ENCODE measurements around the gene BBS9. TPM values are rescaled to one million over a fixed set of nuclear protein-coding genes. Genes with fewer than 3 reads are reported as not detected.

Gene BBS9
- total RNA-seq, 1 donor from 2014 or later = 18.6 TPM

- DNase-seq (no peak), ATAC-seq (ENCODE audit: low read depth) (no peak)
- no peak overlapping the region for H3K27ac Mint-ChIP-seq
- no peak overlapping the region for H3K4me3 Mint-ChIP-seq
- H3K4me1 Mint-ChIP-seq = no peaks in the 10 kb centered on the region
- H3K9me3 Mint-ChIP-seq = peaks cover 1% of the 10 kb centered on the region
- peaks cover 1% of the 10 kb centered on the region for H3K36me3 Mint-ChIP-seq (ENCODE audit: low read depth)
- no peaks in the 10 kb centered on the region for H3K27me3 Mint-ChIP-seq
- intact Hi-C loops (cut with micrococcal nuclease) = no loop called here
- TF ChIP-seq CTCF (IDR thresholded peaks at IDR 0.05) = no peak
- POLR2A ChIA-PET = no interaction called here
- CTCF ChIA-PET = no interaction called here
These were observed 452.7 kb downstream of the BBS9 start for GRCh38 chr7:33582104-33582503.

DNA sequence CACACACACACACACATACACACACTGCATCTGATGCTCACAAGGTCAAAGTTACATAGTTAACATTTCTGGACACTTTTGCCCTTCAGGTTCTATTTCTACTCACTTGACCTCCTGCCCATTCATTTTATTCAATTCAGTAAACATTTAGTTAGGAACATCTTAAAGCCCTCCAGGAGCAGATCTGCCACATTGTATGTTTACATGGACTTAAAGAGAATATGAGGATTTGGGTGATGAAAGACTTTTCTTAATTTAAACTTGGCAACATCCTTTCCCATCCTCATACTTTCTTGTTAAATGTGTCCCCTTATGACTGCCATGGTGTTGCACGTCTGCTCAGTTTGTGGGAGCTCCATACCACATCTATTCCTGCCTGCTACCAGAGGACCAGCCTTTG lies 453.2 kb downstream of the BBS9 start:
- no peaks in the 10 kb centered on the region for H3K27me3 Mint-ChIP-seq
- ATAC-seq (ENCODE audit: low read depth) (no peak), DNase-seq (no peak)
- no peak overlapping the region for H3K27ac Mint-ChIP-seq
- no peak overlapping the region for H3K4me3 Mint-ChIP-seq
- TF ChIP-seq CTCF (IDR thresholded peaks at IDR 0.05) = no peak
- POLR2A ChIA-PET = no interaction called here
- no peaks in the 10 kb centered on the region for H3K9me3 Mint-ChIP-seq
- intact Hi-C loops (cut with micrococcal nuclease) = no loop called here
- H3K4me1 Mint-ChIP-seq = no peaks in the 10 kb centered on the region
- CTCF ChIA-PET = no interaction called here
- H3K36me3 Mint-ChIP-seq (ENCODE audit: low read depth) = no peaks in the 10 kb centered on the region

GRCh38 chr7:33589911-33590310 lies 460.5 kb downstream of the BBS9 start:
- ChIA-PET CTCF (no interaction called here), POLR2A (no interaction called here)
- DNase-seq (no peak), ATAC-seq (ENCODE audit: low read depth) (no peak)
- Mint-ChIP-seq H3K27me3 (no peaks in the 10 kb centered on the region), H3K4me3 (no peak overlapping the region), H3K27ac (no peak overlapping the region), H3K9me3 (no peaks in the 10 kb centered on the region), H3K4me1 (peaks cover 6% of the 10 kb centered on the region), H3K36me3 (ENCODE audit: low read depth) (no peaks in the 10 kb centered on the region)
- no peak for TF ChIP-seq CTCF (IDR thresholded peaks at IDR 0.05)
- intact Hi-C loops (cut with micrococcal nuclease) = no loop called here

DNA sequence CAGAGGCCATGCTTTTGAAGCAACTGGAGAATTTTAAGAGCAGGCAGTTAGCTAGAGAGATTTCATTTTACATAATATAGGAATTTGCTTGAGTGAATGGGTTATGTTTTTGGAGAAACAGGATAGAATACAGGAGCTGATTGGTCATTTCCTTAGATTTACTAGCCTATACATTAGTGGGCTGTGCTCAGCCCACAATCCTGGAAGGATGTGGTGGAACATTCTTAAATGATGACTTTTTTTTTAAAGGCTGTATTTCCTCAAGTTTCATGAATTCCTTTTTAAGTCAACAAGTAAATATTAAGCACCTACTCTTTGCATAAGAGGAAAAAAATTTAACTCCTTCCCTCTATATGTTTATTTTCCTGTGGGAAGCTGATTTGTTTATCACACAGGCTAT lies 461.6 kb downstream of the BBS9 start:
- no peak overlapping the region for H3K4me3 Mint-ChIP-seq
- CTCF ChIA-PET = no interaction called here
- H3K27me3 Mint-ChIP-seq = no peaks in the 10 kb centered on the region
- H3K4me1 Mint-ChIP-seq = peaks cover 6% of the 10 kb centered on the region
- intact Hi-C loops (cut with micrococcal nuclease) = no loop called here
- H3K27ac Mint-ChIP-seq = no peak overlapping the region
- H3K9me3 Mint-ChIP-seq = no peaks in the 10 kb centered on the region
- ATAC-seq (ENCODE audit: low read depth) (no peak), DNase-seq (no peak)
- H3K36me3 Mint-ChIP-seq (ENCODE audit: low read depth) = no peaks in the 10 kb centered on the region
- POLR2A ChIA-PET = no interaction called here
- no peak for TF ChIP-seq CTCF (IDR thresholded peaks at IDR 0.05)

DNA sequence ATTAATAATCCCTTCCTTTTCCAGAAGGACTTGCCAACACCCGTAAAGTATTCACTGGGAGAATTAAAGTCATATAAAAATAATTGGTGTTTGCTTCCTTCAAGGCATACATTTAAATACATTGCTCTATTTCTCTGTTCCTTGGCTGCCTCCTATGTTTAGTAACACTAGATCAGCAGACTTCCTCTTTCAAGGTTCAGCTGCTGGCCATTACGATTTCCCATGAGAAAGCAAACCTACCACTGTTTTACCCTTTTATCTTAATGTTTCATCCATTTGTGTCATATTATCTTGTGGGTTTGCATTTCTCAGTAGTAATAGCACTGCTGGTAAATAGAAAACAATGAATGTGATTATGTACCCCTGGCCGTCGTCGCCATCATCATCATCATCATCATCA lies 462.1 kb downstream of the BBS9 start:
- Mint-ChIP-seq H3K27ac (no peak overlapping the region), H3K36me3 (ENCODE audit: low read depth) (no peaks in the 10 kb centered on the region), H3K4me1 (peaks cover 6% of the 10 kb centered on the region), H3K4me3 (no peak overlapping the region), H3K9me3 (no peaks in the 10 kb centered on the region), H3K27me3 (no peaks in the 10 kb centered on the region)
- TF ChIP-seq CTCF (IDR thresholded peaks at IDR 0.05) = no peak
- POLR2A ChIA-PET = no interaction called here
- CTCF ChIA-PET = no interaction called here
- DNase-seq (no peak), ATAC-seq (ENCODE audit: low read depth) (no peak)
- intact Hi-C loops (cut with micrococcal nuclease) = no loop called here
